Measurements from ENCODE around the gene SORT1.
"Not testable (repeated sequence)": the region's sequence is repeated elsewhere in the genome, so short reads cannot be mapped to it uniquely, and the experiment has no call there.

The SORT1 gene

GRCh38 chr1:109396513-109396839 is 1.2 kb downstream of the SORT1 start:
- ATAC-seq: no peak
- no peak for TF ChIP-seq ZFP3 (CRISPR knock-in tag; IDR thresholded peaks at IDR 0.05)
- no peak for TF ChIP-seq CSRNP3 (CRISPR knock-in tag; IDR thresholded peaks at IDR 0.05)
- TF ChIP-seq ZFP30 (CRISPR knock-in tag; IDR thresholded peaks at IDR 0.05): no peak
- TF ChIP-seq SNAI2 (CRISPR knock-in tag; IDR thresholded peaks at IDR 0.05): no peak
- TF ChIP-seq CSDC2 (CRISPR knock-in tag; IDR thresholded peaks at IDR 0.05): no peak
- TF ChIP-seq OSR1 (CRISPR knock-in tag; IDR thresholded peaks at IDR 0.05): no peak
- no peak for TF ChIP-seq RARB (CRISPR knock-in tag; IDR thresholded peaks at IDR 0.05)
- no peak for TF ChIP-seq GLIS3 (CRISPR knock-in tag; IDR thresholded peaks at IDR 0.05)
- TF ChIP-seq ESRRG (CRISPR knock-in tag; IDR thresholded peaks at IDR 0.05): no peak
- TF ChIP-seq TCF4 (CRISPR knock-in tag; IDR thresholded peaks at IDR 0.05; ENCODE audit: borderline replicate concordance): no peak
- TF ChIP-seq PPARA (CRISPR knock-in tag; IDR thresholded peaks at IDR 0.05; ENCODE audit: borderline replicate concordance): no peak
- no peak for TF ChIP-seq ARNTL (CRISPR knock-in tag; IDR thresholded peaks at IDR 0.05; ENCODE audit: borderline replicate concordance, low read depth)
- TF ChIP-seq ZNF565 (CRISPR knock-in tag; conservative IDR thresholded peaks at IDR 0.05; ENCODE audit: low read depth): no peak
- TF ChIP-seq ISL1 (CRISPR knock-in tag; IDR thresholded peaks at IDR 0.05): no peak
- TF ChIP-seq TOX (CRISPR knock-in tag; IDR thresholded peaks at IDR 0.05; ENCODE audit: borderline replicate concordance): no peak
- no peak for TF ChIP-seq POU6F1 (CRISPR knock-in tag; IDR thresholded peaks at IDR 0.05; ENCODE audit: borderline replicate concordance, low read depth)
- TF ChIP-seq BACH2 (CRISPR knock-in tag; IDR thresholded peaks at IDR 0.05; ENCODE audit: borderline replicate concordance): no peak

DNA sequence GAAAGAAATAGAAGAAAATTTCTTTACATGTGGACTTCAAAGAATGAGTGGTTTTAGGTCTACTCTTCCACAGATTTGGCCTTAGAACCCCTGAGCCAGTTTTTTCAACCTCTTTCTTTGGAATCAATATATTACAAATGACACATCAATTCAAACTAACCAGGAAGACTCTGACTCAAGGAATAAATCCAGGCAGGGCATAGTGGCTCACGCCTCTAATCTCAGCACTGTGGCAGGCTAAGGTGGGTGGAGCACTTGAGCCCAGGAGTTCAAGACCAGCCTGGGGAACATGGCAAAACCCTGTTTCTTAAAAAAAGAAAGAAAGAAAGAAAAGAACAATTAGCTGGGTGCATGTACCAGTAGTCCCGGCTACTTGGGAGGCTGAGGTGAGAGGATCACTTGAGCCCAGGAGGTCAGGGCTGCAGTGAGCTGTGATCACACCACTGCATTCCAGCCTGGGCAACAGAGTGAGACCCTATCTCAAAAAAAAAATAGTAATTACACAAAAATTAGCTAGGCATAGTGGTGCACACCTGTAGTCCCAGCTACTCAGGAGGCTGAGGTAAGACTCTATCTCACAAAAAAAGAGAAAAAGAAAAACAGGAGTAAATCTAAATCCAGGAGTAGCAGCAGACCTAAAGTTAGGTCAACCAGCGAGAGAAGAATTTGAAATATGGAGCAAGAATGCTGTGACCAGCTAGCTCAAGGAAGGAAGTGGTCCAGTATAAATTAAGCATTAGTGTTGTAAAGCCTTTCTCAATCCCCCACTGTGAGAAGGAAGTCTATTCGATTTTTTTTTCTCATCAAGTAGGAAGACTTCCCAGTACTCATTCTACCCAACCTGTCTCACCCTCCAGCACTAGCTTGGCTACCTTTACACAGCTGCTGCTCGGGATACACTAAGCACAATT is 1.9 kb downstream of the SORT1 start:
- no peak for ATAC-seq
- TF ChIP-seq SNAI2 (CRISPR knock-in tag; IDR thresholded peaks at IDR 0.05): no peak
- no peak for TF ChIP-seq ZFP3 (CRISPR knock-in tag; IDR thresholded peaks at IDR 0.05)
- TF ChIP-seq ISL1 (CRISPR knock-in tag; IDR thresholded peaks at IDR 0.05): no peak
- TF ChIP-seq BACH2 (CRISPR knock-in tag; IDR thresholded peaks at IDR 0.05; ENCODE audit: borderline replicate concordance): no peak
- TF ChIP-seq ZNF8 (CRISPR knock-in tag; IDR thresholded peaks at IDR 0.05): no peak
- no peak for TF ChIP-seq ARNTL (CRISPR knock-in tag; IDR thresholded peaks at IDR 0.05; ENCODE audit: borderline replicate concordance, low read depth)
- TF ChIP-seq PPARA (CRISPR knock-in tag; IDR thresholded peaks at IDR 0.05; ENCODE audit: borderline replicate concordance): no peak
- no peak for TF ChIP-seq ZNF70 (CRISPR knock-in tag; IDR thresholded peaks at IDR 0.05)
- TF ChIP-seq TOX (CRISPR knock-in tag; IDR thresholded peaks at IDR 0.05; ENCODE audit: borderline replicate concordance): no peak
- no peak for TF ChIP-seq ZC3H10 (CRISPR knock-in tag; IDR thresholded peaks at IDR 0.05)
- TF ChIP-seq ZFP30 (CRISPR knock-in tag; IDR thresholded peaks at IDR 0.05): no peak

DNA sequence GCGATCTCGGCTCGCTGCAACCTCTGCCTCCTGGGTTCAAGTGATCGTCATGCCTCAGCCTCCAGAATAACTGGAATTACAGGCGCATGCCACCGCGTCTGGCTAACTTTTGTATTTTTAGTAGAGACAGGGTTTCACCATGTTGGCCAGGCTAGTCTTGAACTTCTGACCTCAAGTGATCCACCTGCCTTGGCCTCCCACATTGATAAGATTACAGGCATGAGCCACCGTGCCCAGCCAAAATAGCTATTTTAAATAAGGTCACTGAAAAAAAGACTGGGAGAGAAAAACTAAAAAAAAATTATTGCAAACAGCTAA is 2.5 kb downstream of the SORT1 start:
- ATAC-seq: not testable (repeated sequence)

GRCh38 chr1:109394591-109395281 is 3.0 kb downstream of the SORT1 start:
- TF ChIP-seq CSDC2 (CRISPR knock-in tag; IDR thresholded peaks at IDR 0.05): no peak
- no peak for ATAC-seq

GRCh38 chr1:109393617-109394233 is 4.0 kb downstream of the SORT1 start:
- no peak for TF ChIP-seq ARNTL (CRISPR knock-in tag; IDR thresholded peaks at IDR 0.05; ENCODE audit: borderline replicate concordance, low read depth)
- TF ChIP-seq POU6F1 (CRISPR knock-in tag; IDR thresholded peaks at IDR 0.05; ENCODE audit: borderline replicate concordance, low read depth): no peak
- TF ChIP-seq TSHZ2 (CRISPR knock-in tag; IDR thresholded peaks at IDR 0.05): no peak
- TF ChIP-seq OSR1 (CRISPR knock-in tag; IDR thresholded peaks at IDR 0.05): no peak
- TF ChIP-seq BACH2 (CRISPR knock-in tag; IDR thresholded peaks at IDR 0.05; ENCODE audit: borderline replicate concordance): no peak
- TF ChIP-seq TOX (CRISPR knock-in tag; IDR thresholded peaks at IDR 0.05; ENCODE audit: borderline replicate concordance): no peak
- no peak for TF ChIP-seq TCF4 (CRISPR knock-in tag; IDR thresholded peaks at IDR 0.05; ENCODE audit: borderline replicate concordance)
- TF ChIP-seq ZFP30 (CRISPR knock-in tag; IDR thresholded peaks at IDR 0.05): no peak
- no peak for TF ChIP-seq CREB5 (CRISPR knock-in tag; IDR thresholded peaks at IDR 0.05; ENCODE audit: low read depth)
- no peak for TF ChIP-seq ZC3H10 (CRISPR knock-in tag; IDR thresholded peaks at IDR 0.05)
- no peak for ATAC-seq

All from SK-N-SH treated with all-trans-retinoic acid at 6 μM for 48 hours (cell line).